HepG2 (cell line): Measurements from ENCODE around the gene MYD88.

Source experiments
- CAMTA2 ChIP-seq: sonication (generic); formaldehyde crosslinking; IDR thresholded peaks from 2 replicates; pipeline ENCODE4 v1.4.0; 2020; ENCODE audit warnings: mild to moderate bottlenecking, missing genetic modification reagents, borderline replicate concordance
- EZH2 ChIP-seq: conservative IDR thresholded peaks from 2 replicates; pipeline ENCODE4 v1.6.1; 2012; ENCODE audit warnings: mild to moderate bottlenecking, low read depth, low read length, moderate library complexity
- MAFG ChIP-seq: sonication (generic); formaldehyde crosslinking; IDR thresholded peaks from 2 replicates; pipeline ENCODE4 v1.5.1; 2020; ENCODE audit warnings: mild to moderate bottlenecking, missing genetic modification reagents
- POLR2A ChIP-seq, 2 experiments: IDR thresholded peaks; 2 replicates each; pipeline ENCODE4 v1.6.1; 2011; ENCODE audit warnings: low read depth in 2 of 2, low read length in 2 of 2, mild to moderate bottlenecking in 1 of 2, moderate library complexity in 1 of 2; ENCODE audit not compliant: insufficient read depth in 1 of 2
- PRPF4 ChIP-seq: fragments of 200-400 bp; formaldehyde crosslinking; IDR thresholded peaks from 2 replicates; pipeline ENCODE4 v1.6.1; 2016; ENCODE audit warnings: low read length, low read depth; ENCODE audit not compliant: poor library complexity, severe bottlenecking
- RAD21 ChIP-seq: fragments of 450-650 bp; formaldehyde crosslinking; IDR thresholded peaks from 2 replicates; pipeline ENCODE4 v1.5.0; 2020; ENCODE audit warnings: mild to moderate bottlenecking
- SUZ12 ChIP-seq: fragments of 150-350 bp; IDR thresholded peaks from 2 replicates; pipeline ENCODE4 v1.6.1; 2014; ENCODE audit warnings: low read depth, low read length
- ZNF317 ChIP-seq: sonication (generic); formaldehyde crosslinking; IDR thresholded peaks from 2 replicates; pipeline ENCODE4 v1.5.0; 2020; ENCODE audit warnings: mild to moderate bottlenecking, missing genetic modification reagents
- ZNF44 ChIP-seq: sonication (generic); formaldehyde crosslinking; IDR thresholded peaks from 2 replicates; pipeline ENCODE4 v1.5.1; 2020; ENCODE audit warnings: mild to moderate bottlenecking, missing genetic modification reagents
- TF ChIP-seq, protein P1 (sequence below): sonication (generic); formaldehyde crosslinking; conservative IDR thresholded peaks from 2 replicates; pipeline ENCODE4 v1.4.0; 2020; ENCODE audit warnings: missing genetic modification reagents
- TF ChIP-seq, protein P2 (sequence below): sonication (generic); formaldehyde crosslinking; IDR thresholded peaks from 2 replicates; pipeline ENCODE4 v1.4.0; 2020; ENCODE audit warnings: missing genetic modification reagents

DNA sequence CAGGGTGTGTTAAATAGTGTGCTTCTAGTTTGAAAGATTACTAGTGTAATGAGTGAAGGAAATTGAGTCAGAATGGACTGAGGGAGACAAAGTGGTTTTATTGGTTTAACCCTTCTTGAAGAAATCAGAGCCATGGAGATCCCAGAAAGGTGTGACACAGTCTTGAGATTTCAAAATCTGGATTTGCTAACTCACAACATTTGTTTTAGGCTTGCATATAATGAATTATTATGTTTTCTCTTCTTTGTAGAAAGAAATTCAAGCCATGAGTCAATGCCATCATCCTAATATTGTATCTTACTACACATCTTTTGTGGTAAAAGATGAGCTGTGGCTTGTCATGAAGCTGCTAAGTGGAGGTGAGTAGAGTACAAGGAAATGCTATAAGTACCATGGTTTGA, 52.0 kb downstream of the MYD88 start:
- TF ChIP-seq, protein P1, sequence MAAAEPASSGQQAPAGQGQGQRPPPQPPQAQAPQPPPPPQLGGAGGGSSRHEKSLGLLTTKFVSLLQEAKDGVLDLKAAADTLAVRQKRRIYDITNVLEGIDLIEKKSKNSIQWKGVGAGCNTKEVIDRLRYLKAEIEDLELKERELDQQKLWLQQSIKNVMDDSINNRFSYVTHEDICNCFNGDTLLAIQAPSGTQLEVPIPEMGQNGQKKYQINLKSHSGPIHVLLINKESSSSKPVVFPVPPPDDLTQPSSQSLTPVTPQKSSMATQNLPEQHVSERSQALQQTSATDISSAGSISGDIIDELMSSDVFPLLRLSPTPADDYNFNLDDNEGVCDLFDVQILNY = no peak
- TF ChIP-seq ZNF317 (CRISPR knock-in tag) (no peak), RAD21 (no peak), POLR2A (IDR thresholded peaks at IDR 0.05; ENCODE audit: insufficient read depth in 1 of 2, low read depth in 2 of 2, low read length in 2 of 2) (no peak), CAMTA2 (CRISPR knock-in tag) (no peak), ZNF44 (CRISPR knock-in tag) (no peak), SUZ12 (no peak), EZH2 (no peak), MAFG (CRISPR knock-in tag) (no peak), PRPF4 (no peak)
- TF ChIP-seq, protein P2, sequence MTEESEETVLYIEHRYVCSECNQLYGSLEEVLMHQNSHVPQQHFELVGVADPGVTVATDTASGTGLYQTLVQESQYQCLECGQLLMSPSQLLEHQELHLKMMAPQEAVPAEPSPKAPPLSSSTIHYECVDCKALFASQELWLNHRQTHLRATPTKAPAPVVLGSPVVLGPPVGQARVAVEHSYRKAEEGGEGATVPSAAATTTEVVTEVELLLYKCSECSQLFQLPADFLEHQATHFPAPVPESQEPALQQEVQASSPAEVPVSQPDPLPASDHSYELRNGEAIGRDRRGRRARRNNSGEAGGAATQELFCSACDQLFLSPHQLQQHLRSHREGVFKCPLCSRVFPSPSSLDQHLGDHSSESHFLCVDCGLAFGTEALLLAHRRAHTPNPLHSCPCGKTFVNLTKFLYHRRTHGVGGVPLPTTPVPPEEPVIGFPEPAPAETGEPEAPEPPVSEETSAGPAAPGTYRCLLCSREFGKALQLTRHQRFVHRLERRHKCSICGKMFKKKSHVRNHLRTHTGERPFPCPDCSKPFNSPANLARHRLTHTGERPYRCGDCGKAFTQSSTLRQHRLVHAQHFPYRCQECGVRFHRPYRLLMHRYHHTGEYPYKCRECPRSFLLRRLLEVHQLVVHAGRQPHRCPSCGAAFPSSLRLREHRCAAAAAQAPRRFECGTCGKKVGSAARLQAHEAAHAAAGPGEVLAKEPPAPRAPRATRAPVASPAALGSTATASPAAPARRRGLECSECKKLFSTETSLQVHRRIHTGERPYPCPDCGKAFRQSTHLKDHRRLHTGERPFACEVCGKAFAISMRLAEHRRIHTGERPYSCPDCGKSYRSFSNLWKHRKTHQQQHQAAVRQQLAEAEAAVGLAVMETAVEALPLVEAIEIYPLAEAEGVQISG (CRISPR knock-in tag) = no peak
